ENCODE results near the gene FBN1.

The FBN1 gene

GRCh38 chr15:48541341-48542278 lies 103.9 kb downstream of the FBN1 start:
- POLR2A ChIA-PET (ENCODE audit: low non-redundant PET) = no interaction called here
- peak overlapping the region; percentile 83 for H3K27ac ChIP-seq
- no peak for TF ChIP-seq CTCF (conservative IDR thresholded peaks at IDR 0.05; ENCODE audit: low read depth)
- DNase-seq (ENCODE audit: low spot score) = peak; percentile 41
- CTCF ChIA-PET = interaction anchor here (0.5 to 0.6 kb wide), 2 partner anchors 72 to 1578 kb away, joined by 3 read pairs; partner anchors contain the start of gene ATP8B4

- ChIA-PET POLR2A (ENCODE audit: low non-redundant PET) (no interaction called here), CTCF (no interaction called here)
- no peak overlapping the region for H3K27ac ChIP-seq
- DNase-seq (ENCODE audit: low spot score) = no peak
- TF ChIP-seq CTCF (conservative IDR thresholded peaks at IDR 0.05; ENCODE audit: low read depth) = no peak
Measured at GRCh38 chr15:48540756-48541155, 104.8 kb downstream of the FBN1 start.

DNA sequence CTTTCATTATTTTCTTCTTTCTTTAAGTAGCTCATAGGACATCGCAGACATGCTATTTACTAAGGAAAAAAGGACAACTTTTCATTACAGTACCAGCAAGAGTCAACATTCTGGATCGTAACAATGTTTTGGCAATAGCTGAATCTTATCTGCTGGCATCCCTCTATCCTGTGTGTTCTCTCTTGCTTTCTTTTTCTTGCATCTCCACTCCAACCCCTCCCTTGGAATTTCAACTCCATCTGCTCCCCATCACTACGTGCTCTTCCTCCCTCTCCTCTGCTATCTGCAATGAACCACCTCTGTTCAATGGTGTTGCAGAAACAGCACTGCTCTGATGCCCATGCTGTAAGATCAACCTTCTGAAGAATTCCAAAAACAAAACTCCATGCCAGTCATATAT lies 106.6 kb downstream of the FBN1 start:
- ChIA-PET CTCF (no interaction called here), POLR2A (ENCODE audit: low non-redundant PET) (no interaction called here)
- no peak for TF ChIP-seq CTCF (conservative IDR thresholded peaks at IDR 0.05; ENCODE audit: low read depth)
- no peak for DNase-seq (ENCODE audit: low spot score)
- H3K27ac ChIP-seq = no peak overlapping the region

- no peak overlapping the region for H3K27ac ChIP-seq
- no peak for TF ChIP-seq CTCF (conservative IDR thresholded peaks at IDR 0.05; ENCODE audit: low read depth)
- ChIA-PET CTCF (no interaction called here), POLR2A (ENCODE audit: low non-redundant PET) (no interaction called here)
- DNase-seq (ENCODE audit: low spot score) = no peak
Measured at GRCh38 chr15:48537271-48538113, 108.0 kb downstream of the FBN1 start.

- ChIA-PET CTCF (interaction anchor here (0.7 kb wide), 1 partner anchor 27 kb away, joined by 3 read pairs; no protein-coding TSS in a partner anchor), POLR2A (ENCODE audit: low non-redundant PET) (no interaction called here)
- no peak for TF ChIP-seq CTCF (conservative IDR thresholded peaks at IDR 0.05; ENCODE audit: low read depth)
- no peak for DNase-seq (ENCODE audit: low spot score)
- H3K27ac ChIP-seq = no peak overlapping the region
Measured at GRCh38 chr15:48536681-48537091, 108.8 kb downstream of the FBN1 start.

DNA sequence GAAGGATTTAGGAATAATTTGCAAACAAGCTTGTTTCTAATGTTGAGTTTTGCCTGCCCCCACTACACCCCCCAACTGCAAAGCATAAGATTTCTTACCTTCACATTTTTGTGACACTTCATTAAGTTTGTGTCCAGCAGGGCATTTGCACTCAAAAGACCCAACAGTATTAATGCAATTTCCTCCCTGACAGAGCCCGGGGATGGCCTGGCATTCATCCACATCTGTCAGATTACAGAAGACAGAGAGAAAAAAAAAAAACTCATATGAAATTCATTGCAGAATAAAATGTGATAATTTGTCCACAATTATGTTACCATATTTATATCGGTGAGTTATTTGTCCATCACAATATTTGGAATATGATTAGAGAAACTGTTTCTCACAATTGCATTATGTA lies 111.5 kb downstream of the FBN1 start:
- no peak for TF ChIP-seq CTCF (conservative IDR thresholded peaks at IDR 0.05; ENCODE audit: low read depth)
- DNase-seq (ENCODE audit: low spot score) = no peak
- CTCF ChIA-PET = interaction anchor here (0.5 kb wide), 1 partner anchor 1966 kb away, joined by 3 read pairs; no protein-coding TSS in a partner anchor
- POLR2A ChIA-PET (ENCODE audit: low non-redundant PET) = no interaction called here
- H3K27ac ChIP-seq = no peak overlapping the region
